ENCODE results near the gene FBLN7.

- TF ChIP-seq CTCF (IDR thresholded peaks at IDR 0.05; ENCODE audit: poor library complexity): no peak
- TF ChIP-seq EZH2phosphoT487 (IDR thresholded peaks at IDR 0.05; ENCODE audit: low read depth, severe bottlenecking, unreplicated experiment): no peak
Observed at GRCh38 chr2:112136096-112136495, 2.1 kb upstream of the FBLN7 start.

All from hepatocyte (in vitro differentiated cells).